HCT116 (cell line): ENCODE data around the gene ATF6B. TPM values are rescaled to one million over a fixed set of nuclear protein-coding genes. Genes with fewer than 3 reads are reported as not detected.
A peak's percentile ranks its signal among the peaks of the same experiment; 100 is the strongest.

Source experiments
- ATAC-seq: fragments of 200-7000 bp; cut with Tn5 transposase; 2 replicates; pipeline ENCODE4 v1.9.1; 2020; ENCODE audit warnings: mild to moderate bottlenecking, moderate library complexity
- BruUV-seq: library from RNA; stranded (reverse); fragments of 400-500 nt; replicated peaks from 2 replicates; lab custom pipeline; 2021; lab: Mats Ljungman, UMichigan
- CTCF ChIA-PET: fragments of 300-600 bp; sonication (Branson Sonifier 250); formaldehyde crosslinking; loops from one replicate; lab custom pipeline; 2021; ENCODE audit warnings: antibody characterized with exemption; lab: Charles Lee
- POLR2A ChIA-PET: fragments of 300-600, 350-600 bp; sonication (Branson Sonifier 250); formaldehyde crosslinking; loops from one replicate; lab custom pipeline; 2021; ENCODE audit warnings: antibody characterized with exemption; lab: Charles Lee
- RAD21 ChIA-PET, 2 experiments: fragments of 300-600 bp; sonication (Branson Sonifier 250); formaldehyde crosslinking; loops; one replicate each; lab custom pipeline; 2023; ENCODE audit warnings: low total read pairs in 2 of 2; ENCODE audit not compliant: uncharacterized antibody in 2 of 2, unreplicated experiment in 2 of 2, low non-redundant PET in 1 of 2; lab: Charles Lee
- DNase-seq: peaks from one replicate; pipeline ENCODE4 v3.0.0-alpha.2; 2010; ENCODE audit warnings: low read depth, low spot score
- H2AFZ ChIP-seq: fragments of 200-600 bp; shearing (Covaris generic), sonication (generic); 2 replicates; pipeline ENCODE4 v1.6.1; 2017; ENCODE audit warnings: low read depth, mixed run types, mixed read lengths, antibody characterized with exemption, low read length; ENCODE audit not compliant: poor library complexity, severe bottlenecking
- H3K27ac ChIP-seq: 2 replicates; pipeline ENCODE4 v1.5.1; 2012; ENCODE audit warnings: low read depth, low read length
- H3K27me3 ChIP-seq: fragments of 200-600 bp; sonication (generic); 2 replicates; pipeline ENCODE4 v1.6.1; 2016; ENCODE audit warnings: mixed run types, low read length, mixed read lengths; ENCODE audit not compliant: insufficient read depth
- H3K36me3 ChIP-seq, 2 experiments: fragments of 200-500 bp in 1 of 2; fragments of 200-600 bp in 1 of 2; sonication (Bioruptor generic) in 1 of 2; sonication (generic) in 1 of 2; 2 replicates each; pipeline versions ENCODE4 v1.5.1 to v1.6.1; 2014 to 2016; ENCODE audit warnings: low read length in 2 of 2, inconsistent platforms in 1 of 2, mixed read lengths in 1 of 2, mixed run types in 1 of 2; ENCODE audit not compliant: insufficient read depth in 2 of 2, control insufficient read depth in 1 of 2
- H3K4me1 ChIP-seq, 2 experiments: fragments of 200-600 bp in 1 of 2; sonication (generic) in 1 of 2; 2 replicates each; pipeline versions ENCODE4 v1.5.1 to v1.6.1; 2012 to 2017; ENCODE audit warnings: low read length in 2 of 2, inconsistent platforms in 1 of 2, mild to moderate bottlenecking in 1 of 2, mixed read lengths in 1 of 2, mixed run types in 1 of 2, moderate library complexity in 1 of 2; ENCODE audit not compliant: insufficient read depth in 2 of 2, control insufficient read depth in 1 of 2
- H3K4me2 ChIP-seq: fragments of 200-600 bp; sonication (generic); 2 replicates; pipeline ENCODE4 v1.6.1; 2017; ENCODE audit warnings: mixed run types, low read length, mixed read lengths
- H3K4me3 ChIP-seq, 2 experiments: fragments of 200-600 bp in 1 of 2; sonication (generic) in 1 of 2; replicated peaks in 1 of 2; 2 replicates each; pipeline ENCODE4 v1.5.1; 2011 to 2016; ENCODE audit warnings: low read length in 2 of 2, control low read depth in 1 of 2, low read depth in 1 of 2, mild to moderate bottlenecking in 1 of 2, mixed read lengths in 1 of 2, mixed run types in 1 of 2
- H3K79me2 ChIP-seq: fragments of 200-600 bp; sonication (generic); 2 replicates; pipeline ENCODE4 v1.6.1; 2017; ENCODE audit warnings: mild to moderate bottlenecking, mixed run types, low read length, moderate library complexity, mixed read lengths; ENCODE audit not compliant: insufficient read depth
- H3K9ac ChIP-seq: fragments of 200-600 bp; sonication (generic); 2 replicates; pipeline ENCODE4 v1.6.1; 2016; ENCODE audit warnings: low read length, mixed read lengths
- H3K9me2 ChIP-seq: fragments of 200-600 bp; sonication (generic), shearing (Covaris generic); 2 replicates; pipeline ENCODE4 v1.6.1; 2017; ENCODE audit warnings: mixed run types, mild to moderate bottlenecking, moderate library complexity; ENCODE audit not compliant: insufficient read depth
- H3K9me3 ChIP-seq, 2 experiments: fragments of 200-500 bp in 1 of 2; fragments of 200-600 bp in 1 of 2; sonication (Bioruptor generic) in 1 of 2; sonication (generic) in 1 of 2; 2 replicates each; pipeline ENCODE4 v1.6.1; 2014 to 2017; ENCODE audit warnings: low read length in 2 of 2, mixed read lengths in 2 of 2, inconsistent platforms in 1 of 2, low read depth in 1 of 2, mild to moderate bottlenecking in 1 of 2, mixed run types in 1 of 2, moderate library complexity in 1 of 2; ENCODE audit not compliant: control insufficient read depth in 1 of 2, insufficient read depth in 1 of 2
- H4K20me1 ChIP-seq: fragments of 200-600 bp; sonication (generic), shearing (Covaris generic); 2 replicates; pipeline ENCODE4 v1.6.1; 2017; ENCODE audit warnings: mixed run types, mild to moderate bottlenecking, moderate library complexity; ENCODE audit not compliant: insufficient read depth
- CEBPB ChIP-seq: IDR thresholded peaks from 2 replicates; pipeline ENCODE4 v1.6.1; 2012; ENCODE audit warnings: low read depth
- ELF1 ChIP-seq: IDR thresholded peaks from 2 replicates; pipeline ENCODE4 v1.6.1; 2012; ENCODE audit warnings: low read depth, borderline replicate concordance
- EZH2 ChIP-seq: fragments of 200-600 bp; sonication (generic); IDR thresholded peaks from 2 replicates; pipeline ENCODE4 v1.6.1; 2017; ENCODE audit warnings: antibody characterized with exemption, mixed run types
- EZH2phosphoT487 ChIP-seq: fragments of 200-600 bp; IDR thresholded peaks from 2 replicates; pipeline ENCODE4 v1.6.1; 2018; ENCODE audit warnings: antibody characterized with exemption, borderline replicate concordance
- JUND ChIP-seq: IDR thresholded peaks from 2 replicates; pipeline ENCODE4 v1.6.1; 2012
- POLR2A ChIP-seq: IDR thresholded peaks from 2 replicates; pipeline ENCODE4 v1.7.0; 2011; ENCODE audit warnings: borderline replicate concordance; ENCODE audit not compliant: insufficient read depth, insufficient read length; ENCODE audit errors: extremely low read depth
- RAD21 ChIP-seq: IDR thresholded peaks from 2 replicates; pipeline ENCODE4 v1.6.1; 2012; ENCODE audit warnings: low read depth, mild to moderate bottlenecking
- SP1 ChIP-seq: IDR thresholded peaks from 2 replicates; pipeline ENCODE4 v1.6.1; 2012; ENCODE audit warnings: low read depth
- TCF7L2 ChIP-seq: IDR thresholded peaks from 2 replicates; pipeline ENCODE4 v1.7.0; 2011; ENCODE audit warnings: borderline replicate concordance, inconsistent platforms; ENCODE audit not compliant: insufficient read depth, insufficient read length; ENCODE audit errors: extremely low read depth
- ZNF274 ChIP-seq: fragments of 200-500 bp; sonication (Bioruptor generic); IDR thresholded peaks from 2 replicates; pipeline ENCODE4 v1.6.1; 2014; ENCODE audit warnings: mild to moderate bottlenecking, low read depth, low read length, inconsistent platforms
- intact Hi-C: fragments of 100-400 bp; cut with micrococcal nuclease; formaldehyde crosslinking; loops from 2 replicates; pipeline ENCODE4 v1.10.0; 2022
- total RNA-seq: library from RNA; stranded (reverse); gene quantifications from one replicate; pipeline ENCODE4 v1.2.1, GENCODE V29; 2021; ENCODE audit not compliant: unreplicated experiment
- TF ChIP-seq, protein P1 (sequence below): IDR thresholded peaks from 2 replicates; pipeline ENCODE4 v1.6.1; 2012; ENCODE audit warnings: low read depth
- TF ChIP-seq, protein P2 (sequence below): IDR thresholded peaks from 2 replicates; pipeline ENCODE4 v1.6.1; 2011; ENCODE audit warnings: mild to moderate bottlenecking, low read length, moderate library complexity; ENCODE audit not compliant: insufficient replicate concordance; ENCODE audit errors: extremely low read depth
- TF ChIP-seq, protein P3 (sequence below): IDR thresholded peaks from 2 replicates; pipeline ENCODE4 v1.6.1; 2012
- TF ChIP-seq, protein P4 (sequence below), 3 experiments: fragments of 200-600 bp in 1 of 3; sonication (generic) in 1 of 3; IDR thresholded peaks in 2 of 3; conservative IDR thresholded peaks in 1 of 3; 2 replicates each; pipeline ENCODE4 v1.5.1; 2012 to 2017; ENCODE audit warnings: low read depth in 2 of 3, low read length in 2 of 3, antibody characterized with exemption in 1 of 3, borderline replicate concordance in 1 of 3, control low read depth in 1 of 3, mild to moderate bottlenecking in 1 of 3, mixed read lengths in 1 of 3, mixed run types in 1 of 3, moderate library complexity in 1 of 3; ENCODE audit not compliant: insufficient read depth in 1 of 3
- TF ChIP-seq, protein P5 (sequence below): IDR thresholded peaks from 2 replicates; pipeline ENCODE4 v1.6.1; 2012

Gene ATF6B
- total RNA-seq, 1 experiment from 2014 or later, result 63.9 TPM

DNA sequence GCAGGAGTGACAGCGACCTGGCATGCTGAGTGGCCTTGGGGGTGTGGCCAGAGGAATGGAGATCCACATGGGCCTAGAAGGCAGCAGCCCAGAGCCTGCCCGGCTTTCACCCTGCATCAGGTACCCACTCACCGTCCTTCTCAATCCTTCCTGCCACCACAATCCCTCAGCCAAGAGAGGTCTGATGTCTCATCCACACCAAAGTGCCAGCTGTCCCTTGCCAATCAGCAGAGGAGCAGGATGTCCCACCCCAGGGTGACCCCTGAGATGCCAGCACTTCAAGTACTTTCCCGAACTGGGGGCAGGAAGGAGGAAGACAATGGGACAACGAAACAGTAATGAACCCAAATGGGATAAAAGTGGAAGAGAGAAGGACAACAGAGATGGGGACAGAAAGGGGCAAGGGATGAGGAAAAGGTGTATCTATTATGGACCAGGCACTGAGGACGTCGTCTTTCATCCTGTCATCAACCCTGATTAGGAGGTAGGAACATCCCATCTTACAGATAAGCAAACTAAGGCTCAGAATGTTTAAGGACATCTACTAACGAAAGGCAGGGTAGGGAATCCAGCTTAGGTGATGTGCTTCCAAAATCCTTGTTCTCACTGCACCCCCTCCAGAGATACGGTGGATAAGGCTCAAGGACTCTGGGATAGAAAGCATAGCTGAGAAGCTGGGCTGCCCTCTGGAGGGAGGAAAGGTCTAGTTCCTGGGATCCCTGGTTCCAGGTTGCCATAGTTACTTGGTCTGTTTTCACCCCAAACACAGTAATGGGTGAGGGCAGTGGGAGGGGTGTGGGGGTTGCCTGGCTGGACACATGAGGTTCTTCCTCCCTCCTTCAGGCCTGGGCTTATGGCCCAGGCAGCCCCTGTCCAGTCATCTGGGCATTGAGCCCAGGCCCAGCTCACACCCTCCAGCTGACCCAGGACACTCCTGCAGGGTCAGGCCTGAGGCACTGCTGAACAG, 14.4 kb downstream of the ATF6B start:
- Histone ChIP-seq H4K20me1 (no peaks in the 10 kb centered on the region), H3K4me2 (peak overlapping the region; percentile 22), H3K9ac (no peak overlapping the region), H3K9me2 (no peaks in the 10 kb centered on the region), H3K79me2 (no peaks in the 10 kb centered on the region), H3K27ac (no peak overlapping the region), H3K27me3 (no peaks in the 10 kb centered on the region), H2AFZ (no peak overlapping the region), H3K36me3 (peaks cover 6 to 14% of the 10 kb centered on the region in 2 experiments; a peak in 3 of 4 replicates), H3K4me3 (no peak overlapping the region), H3K9me3 (no peaks in the 10 kb centered on the region), H3K4me1 (peaks cover 0 to 24% of the 10 kb centered on the region in 2 experiments; a peak in 2 of 4 replicates)
- intact Hi-C loops, result no loop called here
- ChIA-PET CTCF (no interaction called here), POLR2A (no interaction called here), RAD21 (no interaction called here)
- peak; percentile 53 for ATAC-seq
- BruUV-seq, result no TSS peak
- TF ChIP-seq, protein P1, sequence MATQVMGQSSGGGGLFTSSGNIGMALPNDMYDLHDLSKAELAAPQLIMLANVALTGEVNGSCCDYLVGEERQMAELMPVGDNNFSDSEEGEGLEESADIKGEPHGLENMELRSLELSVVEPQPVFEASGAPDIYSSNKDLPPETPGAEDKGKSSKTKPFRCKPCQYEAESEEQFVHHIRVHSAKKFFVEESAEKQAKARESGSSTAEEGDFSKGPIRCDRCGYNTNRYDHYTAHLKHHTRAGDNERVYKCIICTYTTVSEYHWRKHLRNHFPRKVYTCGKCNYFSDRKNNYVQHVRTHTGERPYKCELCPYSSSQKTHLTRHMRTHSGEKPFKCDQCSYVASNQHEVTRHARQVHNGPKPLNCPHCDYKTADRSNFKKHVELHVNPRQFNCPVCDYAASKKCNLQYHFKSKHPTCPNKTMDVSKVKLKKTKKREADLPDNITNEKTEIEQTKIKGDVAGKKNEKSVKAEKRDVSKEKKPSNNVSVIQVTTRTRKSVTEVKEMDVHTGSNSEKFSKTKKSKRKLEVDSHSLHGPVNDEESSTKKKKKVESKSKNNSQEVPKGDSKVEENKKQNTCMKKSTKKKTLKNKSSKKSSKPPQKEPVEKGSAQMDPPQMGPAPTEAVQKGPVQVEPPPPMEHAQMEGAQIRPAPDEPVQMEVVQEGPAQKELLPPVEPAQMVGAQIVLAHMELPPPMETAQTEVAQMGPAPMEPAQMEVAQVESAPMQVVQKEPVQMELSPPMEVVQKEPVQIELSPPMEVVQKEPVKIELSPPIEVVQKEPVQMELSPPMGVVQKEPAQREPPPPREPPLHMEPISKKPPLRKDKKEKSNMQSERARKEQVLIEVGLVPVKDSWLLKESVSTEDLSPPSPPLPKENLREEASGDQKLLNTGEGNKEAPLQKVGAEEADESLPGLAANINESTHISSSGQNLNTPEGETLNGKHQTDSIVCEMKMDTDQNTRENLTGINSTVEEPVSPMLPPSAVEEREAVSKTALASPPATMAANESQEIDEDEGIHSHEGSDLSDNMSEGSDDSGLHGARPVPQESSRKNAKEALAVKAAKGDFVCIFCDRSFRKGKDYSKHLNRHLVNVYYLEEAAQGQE, result no peak
- TF ChIP-seq SP1 (no peak), ELF1 (no peak), RAD21 (peak; percentile 33), EZH2 (no peak), EZH2phosphoT487 (no peak), ZNF274 (no peak), POLR2A (no peak), JUND (no peak), TCF7L2 (no peak), CEBPB (no peak)
- TF ChIP-seq, protein P2, sequence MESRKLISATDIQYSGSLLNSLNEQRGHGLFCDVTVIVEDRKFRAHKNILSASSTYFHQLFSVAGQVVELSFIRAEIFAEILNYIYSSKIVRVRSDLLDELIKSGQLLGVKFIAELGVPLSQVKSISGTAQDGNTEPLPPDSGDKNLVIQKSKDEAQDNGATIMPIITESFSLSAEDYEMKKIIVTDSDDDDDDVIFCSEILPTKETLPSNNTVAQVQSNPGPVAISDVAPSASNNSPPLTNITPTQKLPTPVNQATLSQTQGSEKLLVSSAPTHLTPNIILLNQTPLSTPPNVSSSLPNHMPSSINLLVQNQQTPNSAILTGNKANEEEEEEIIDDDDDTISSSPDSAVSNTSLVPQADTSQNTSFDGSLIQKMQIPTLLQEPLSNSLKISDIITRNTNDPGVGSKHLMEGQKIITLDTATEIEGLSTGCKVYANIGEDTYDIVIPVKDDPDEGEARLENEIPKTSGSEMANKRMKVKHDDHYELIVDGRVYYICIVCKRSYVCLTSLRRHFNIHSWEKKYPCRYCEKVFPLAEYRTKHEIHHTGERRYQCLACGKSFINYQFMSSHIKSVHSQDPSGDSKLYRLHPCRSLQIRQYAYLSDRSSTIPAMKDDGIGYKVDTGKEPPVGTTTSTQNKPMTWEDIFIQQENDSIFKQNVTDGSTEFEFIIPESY, result no peak
- TF ChIP-seq, protein P3, sequence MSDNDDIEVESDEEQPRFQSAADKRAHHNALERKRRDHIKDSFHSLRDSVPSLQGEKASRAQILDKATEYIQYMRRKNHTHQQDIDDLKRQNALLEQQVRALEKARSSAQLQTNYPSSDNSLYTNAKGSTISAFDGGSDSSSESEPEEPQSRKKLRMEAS, result no peak
- TF ChIP-seq, protein P4, sequence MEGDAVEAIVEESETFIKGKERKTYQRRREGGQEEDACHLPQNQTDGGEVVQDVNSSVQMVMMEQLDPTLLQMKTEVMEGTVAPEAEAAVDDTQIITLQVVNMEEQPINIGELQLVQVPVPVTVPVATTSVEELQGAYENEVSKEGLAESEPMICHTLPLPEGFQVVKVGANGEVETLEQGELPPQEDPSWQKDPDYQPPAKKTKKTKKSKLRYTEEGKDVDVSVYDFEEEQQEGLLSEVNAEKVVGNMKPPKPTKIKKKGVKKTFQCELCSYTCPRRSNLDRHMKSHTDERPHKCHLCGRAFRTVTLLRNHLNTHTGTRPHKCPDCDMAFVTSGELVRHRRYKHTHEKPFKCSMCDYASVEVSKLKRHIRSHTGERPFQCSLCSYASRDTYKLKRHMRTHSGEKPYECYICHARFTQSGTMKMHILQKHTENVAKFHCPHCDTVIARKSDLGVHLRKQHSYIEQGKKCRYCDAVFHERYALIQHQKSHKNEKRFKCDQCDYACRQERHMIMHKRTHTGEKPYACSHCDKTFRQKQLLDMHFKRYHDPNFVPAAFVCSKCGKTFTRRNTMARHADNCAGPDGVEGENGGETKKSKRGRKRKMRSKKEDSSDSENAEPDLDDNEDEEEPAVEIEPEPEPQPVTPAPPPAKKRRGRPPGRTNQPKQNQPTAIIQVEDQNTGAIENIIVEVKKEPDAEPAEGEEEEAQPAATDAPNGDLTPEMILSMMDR (IDR thresholded peaks at IDR 0.05 in 2 of 3, conservative IDR thresholded peaks at IDR 0.05 in 1 of 3; ENCODE audit: borderline replicate concordance in 1 of 3, insufficient read depth in 1 of 3, low read depth in 2 of 3, low read length in 2 of 3), result peak in 1 of 3 experiments; percentile 12; a peak in 1 of 6 replicates
- TF ChIP-seq, protein P5, sequence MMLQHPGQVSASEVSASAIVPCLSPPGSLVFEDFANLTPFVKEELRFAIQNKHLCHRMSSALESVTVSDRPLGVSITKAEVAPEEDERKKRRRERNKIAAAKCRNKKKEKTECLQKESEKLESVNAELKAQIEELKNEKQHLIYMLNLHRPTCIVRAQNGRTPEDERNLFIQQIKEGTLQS, result no peak
- no peak for DNase-seq
